Skeletal muscle satellite cell (primary cell): Measurements from ENCODE around the gene WLS.

ENCODE experiments used
- H3K27me3 ChIP-seq: 2 replicates; pipeline ENCODE4 v1.7.0; 2013; ENCODE audit warnings: low read length; ENCODE audit not compliant: control insufficient read depth, insufficient read depth
- H3K36me3 ChIP-seq: 2 replicates; pipeline ENCODE4 v1.7.0; 2013; ENCODE audit warnings: mild to moderate bottlenecking, control low read depth, low read length; ENCODE audit not compliant: insufficient read depth
- H3K4me1 ChIP-seq: 2 replicates; pipeline ENCODE4 v1.7.0; 2013; ENCODE audit warnings: low read length; ENCODE audit not compliant: control insufficient read depth, insufficient read depth
- H3K4me2 ChIP-seq: 2 replicates; pipeline ENCODE4 v1.7.0; 2013; ENCODE audit warnings: mild to moderate bottlenecking, low read length
- H3K4me3 ChIP-seq: 2 replicates; pipeline ENCODE4 v1.7.0; 2013; ENCODE audit warnings: low read length
- H3K9ac ChIP-seq: 2 replicates; pipeline ENCODE4 v1.7.0; 2013; ENCODE audit warnings: mild to moderate bottlenecking, low read depth, low read length, moderate library complexity
- H3K9me3 ChIP-seq: replicated peaks from 2 replicates; pipeline ENCODE4 v1.7.0; 2013; ENCODE audit warnings: mild to moderate bottlenecking, control low read depth, low read length

The WLS gene

DNA sequence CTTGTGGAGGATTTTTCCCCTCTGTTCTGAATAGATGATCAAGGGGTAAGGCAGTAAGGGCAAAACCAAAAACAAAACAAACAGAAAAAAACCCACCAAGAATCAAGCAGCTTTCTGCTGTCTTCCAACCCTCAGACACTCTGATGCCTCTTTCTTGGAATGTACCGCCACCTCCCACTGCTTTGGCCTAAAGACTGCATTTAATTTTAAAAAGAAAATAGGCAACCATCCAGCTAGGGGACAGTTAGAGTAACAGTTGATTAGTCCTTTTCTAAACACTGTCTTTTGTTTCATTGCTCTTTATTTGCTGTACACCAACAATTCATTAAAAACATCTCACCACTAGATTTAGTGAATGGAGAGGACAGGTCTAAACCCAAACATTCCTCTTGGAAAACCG, 21.5 kb downstream of the WLS start:
- H3K4me3 ChIP-seq, result no peak overlapping the region
- no peaks in the 10 kb centered on the region for H3K9me3 ChIP-seq
- no peaks in the 10 kb centered on the region for H3K36me3 ChIP-seq
- H3K4me1 ChIP-seq, result peaks cover 53% of the 10 kb centered on the region
- H3K27me3 ChIP-seq, result no peaks in the 10 kb centered on the region
- no peak overlapping the region for H3K9ac ChIP-seq
- H3K4me2 ChIP-seq, result no peak overlapping the region

DNA sequence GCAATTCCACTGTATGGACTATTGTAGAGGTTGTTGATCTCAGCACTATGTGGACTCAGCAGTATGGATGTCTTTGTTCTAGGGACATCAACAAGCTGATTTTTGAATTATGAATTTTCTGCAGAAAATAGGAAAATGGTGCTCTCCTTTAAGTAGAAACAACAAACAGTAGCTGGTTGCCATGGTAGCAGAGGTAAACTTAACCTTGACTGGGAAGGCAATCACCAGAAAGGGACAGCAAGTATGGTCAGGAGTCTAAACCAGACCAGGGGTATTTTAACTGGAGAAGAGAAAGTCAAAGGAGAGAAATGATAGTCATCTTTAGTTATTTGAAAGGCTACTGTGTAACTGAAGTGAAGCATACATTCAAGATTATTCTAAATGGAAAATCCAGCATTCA, 22.3 kb downstream of the WLS start:
- H3K9ac ChIP-seq, result no peak overlapping the region
- H3K4me1 ChIP-seq, result peaks cover 58% of the 10 kb centered on the region
- H3K9me3 ChIP-seq, result no peaks in the 10 kb centered on the region
- H3K4me2 ChIP-seq, result no peak overlapping the region
- H3K4me3 ChIP-seq, result no peak overlapping the region
- H3K36me3 ChIP-seq, result no peaks in the 10 kb centered on the region
- H3K27me3 ChIP-seq, result no peaks in the 10 kb centered on the region

DNA sequence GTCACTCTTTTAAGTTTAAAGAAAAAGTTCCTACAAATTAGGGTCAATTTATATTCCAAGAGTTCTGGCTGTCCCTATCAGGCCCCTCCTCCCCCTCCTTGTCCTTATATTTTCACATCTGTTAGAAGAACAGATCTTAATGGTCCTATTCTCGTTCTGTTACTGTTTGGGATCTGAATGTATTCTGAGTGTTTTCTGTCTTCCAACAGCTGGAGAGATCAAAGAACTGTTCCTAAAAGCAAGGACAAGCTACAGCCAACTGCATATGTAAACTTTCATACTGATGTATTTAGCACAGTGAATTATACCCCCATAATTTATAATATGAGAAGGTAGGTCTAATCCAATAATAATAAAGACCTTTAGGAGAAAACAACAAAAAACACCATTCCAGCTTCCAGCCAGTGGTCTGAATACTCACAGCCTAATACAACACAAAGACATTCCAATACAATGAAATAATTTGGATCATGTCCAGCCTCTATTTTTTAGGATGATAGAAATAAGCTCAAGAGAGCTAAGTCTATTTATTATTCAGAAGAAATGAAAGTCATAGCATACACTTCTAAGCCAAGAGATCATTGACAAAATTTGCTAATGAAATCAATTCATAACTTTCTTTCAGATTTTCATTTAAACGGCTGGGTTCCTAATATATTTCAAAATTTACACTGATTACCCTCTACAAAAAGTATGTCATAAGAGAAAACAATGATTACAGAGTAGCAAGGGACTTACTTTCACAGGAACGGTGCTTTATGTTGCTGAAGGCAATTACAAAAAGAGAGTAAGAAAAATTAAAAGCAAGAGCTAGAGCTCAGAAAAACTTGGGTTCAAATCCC, 25.3 kb downstream of the WLS start:
- Histone ChIP-seq H3K9me3 (no peaks in the 10 kb centered on the region), H3K4me1 (peaks cover 53% of the 10 kb centered on the region), H3K27me3 (no peaks in the 10 kb centered on the region), H3K4me3 (peak overlapping the region; percentile 8), H3K36me3 (no peaks in the 10 kb centered on the region), H3K4me2 (peak overlapping the region; percentile 45), H3K9ac (no peak overlapping the region)

DNA sequence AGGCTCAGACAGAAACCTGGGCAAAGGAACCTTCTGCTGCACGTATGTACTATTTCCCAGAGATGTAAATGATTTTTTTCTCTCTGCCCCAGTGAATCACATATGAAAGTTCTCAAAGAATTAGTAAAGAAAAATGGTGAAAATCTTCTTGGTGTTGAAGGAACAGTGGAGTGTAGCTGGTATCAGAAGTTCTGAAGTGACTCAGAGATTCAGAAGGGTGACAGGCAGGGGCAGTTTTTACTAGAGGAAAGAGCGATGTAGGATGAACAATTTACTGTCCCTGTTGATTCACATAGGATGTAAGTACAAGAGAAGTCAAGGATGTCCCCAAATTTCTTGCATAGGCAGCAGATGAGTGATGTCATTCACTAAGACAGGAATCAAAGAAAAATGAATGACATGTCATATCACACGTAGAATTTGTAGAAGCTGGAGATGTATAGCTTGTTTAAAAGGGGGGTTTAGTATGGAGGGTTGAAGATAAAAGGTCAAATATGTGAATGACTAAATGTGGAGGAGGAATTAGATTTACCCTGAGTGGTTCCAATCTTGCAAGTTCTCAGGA, 26.4 kb downstream of the WLS start:
- H3K27me3 ChIP-seq, result no peaks in the 10 kb centered on the region
- H3K9ac ChIP-seq, result no peak overlapping the region
- no peak overlapping the region for H3K4me2 ChIP-seq
- H3K36me3 ChIP-seq, result no peaks in the 10 kb centered on the region
- no peaks in the 10 kb centered on the region for H3K9me3 ChIP-seq
- H3K4me3 ChIP-seq, result no peak overlapping the region
- peaks cover 65% of the 10 kb centered on the region for H3K4me1 ChIP-seq

DNA sequence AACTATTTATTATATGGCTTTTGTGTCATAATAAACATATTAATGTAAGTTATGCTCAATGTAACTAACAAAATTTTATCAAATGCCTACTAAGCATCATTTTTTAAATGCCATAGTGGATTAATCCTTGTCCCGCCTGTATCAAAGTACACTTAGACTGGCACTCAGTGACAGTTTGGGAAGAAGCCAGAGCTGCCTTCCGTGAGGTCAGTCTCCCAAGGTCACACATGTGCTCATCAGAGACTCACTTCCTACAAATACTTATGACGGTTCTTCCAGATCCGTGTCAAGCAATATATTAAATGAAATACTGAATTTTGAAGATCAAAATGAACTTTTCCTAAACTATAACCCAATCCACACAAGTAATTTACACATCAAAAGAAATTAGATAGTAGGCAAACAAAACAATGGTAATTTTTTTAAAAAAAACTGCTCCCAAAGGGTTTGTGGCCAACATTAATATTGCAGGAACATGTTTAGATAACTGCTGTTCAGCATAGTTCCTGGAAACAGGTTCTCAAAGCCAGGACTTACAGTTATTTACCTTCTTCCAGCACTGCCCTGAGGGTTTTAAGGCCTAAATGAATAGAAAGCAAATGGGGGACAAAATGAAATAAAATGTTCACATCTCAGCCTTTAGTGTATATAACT, 27.2 kb downstream of the WLS start:
- no peak overlapping the region for H3K4me2 ChIP-seq
- H3K4me3 ChIP-seq, result no peak overlapping the region
- H3K4me1 ChIP-seq, result peaks cover 65% of the 10 kb centered on the region
- H3K27me3 ChIP-seq, result no peaks in the 10 kb centered on the region
- no peak overlapping the region for H3K9ac ChIP-seq
- no peaks in the 10 kb centered on the region for H3K36me3 ChIP-seq
- H3K9me3 ChIP-seq, result no peaks in the 10 kb centered on the region

DNA sequence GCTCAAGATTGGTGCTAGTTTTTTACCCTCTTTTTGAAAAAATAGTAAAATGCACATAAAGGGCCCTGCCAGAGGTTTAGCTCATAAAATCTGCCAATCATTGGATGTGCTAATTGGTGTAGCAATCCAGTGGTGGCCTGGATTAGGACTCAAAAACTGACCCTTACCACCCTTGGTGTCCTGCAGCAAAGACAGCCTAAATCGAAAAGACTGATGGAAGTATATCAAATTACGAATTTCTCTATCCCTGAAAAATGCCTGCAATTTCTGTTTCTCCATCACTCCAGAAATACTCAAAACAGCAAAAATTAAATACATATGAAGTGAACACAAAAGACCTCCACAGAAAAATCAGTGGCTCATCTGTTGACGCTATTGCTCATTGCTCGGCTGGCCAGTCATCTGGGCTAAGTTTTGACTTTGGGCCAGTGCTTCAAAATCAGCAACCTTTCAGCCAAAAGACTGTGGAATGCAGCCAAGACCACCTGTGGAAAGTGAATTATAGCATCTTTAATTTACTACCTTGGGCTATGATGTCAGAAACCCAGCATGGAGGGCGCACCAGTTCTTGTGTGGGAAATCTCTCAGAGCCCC, 30.0 kb downstream of the WLS start:
- Histone ChIP-seq H3K9me3 (no peaks in the 10 kb centered on the region), H3K36me3 (no peaks in the 10 kb centered on the region), H3K9ac (no peak overlapping the region), H3K4me2 (peak overlapping the region; percentile 36), H3K4me3 (no peak overlapping the region), H3K27me3 (no peaks in the 10 kb centered on the region), H3K4me1 (peaks cover 74% of the 10 kb centered on the region)

DNA sequence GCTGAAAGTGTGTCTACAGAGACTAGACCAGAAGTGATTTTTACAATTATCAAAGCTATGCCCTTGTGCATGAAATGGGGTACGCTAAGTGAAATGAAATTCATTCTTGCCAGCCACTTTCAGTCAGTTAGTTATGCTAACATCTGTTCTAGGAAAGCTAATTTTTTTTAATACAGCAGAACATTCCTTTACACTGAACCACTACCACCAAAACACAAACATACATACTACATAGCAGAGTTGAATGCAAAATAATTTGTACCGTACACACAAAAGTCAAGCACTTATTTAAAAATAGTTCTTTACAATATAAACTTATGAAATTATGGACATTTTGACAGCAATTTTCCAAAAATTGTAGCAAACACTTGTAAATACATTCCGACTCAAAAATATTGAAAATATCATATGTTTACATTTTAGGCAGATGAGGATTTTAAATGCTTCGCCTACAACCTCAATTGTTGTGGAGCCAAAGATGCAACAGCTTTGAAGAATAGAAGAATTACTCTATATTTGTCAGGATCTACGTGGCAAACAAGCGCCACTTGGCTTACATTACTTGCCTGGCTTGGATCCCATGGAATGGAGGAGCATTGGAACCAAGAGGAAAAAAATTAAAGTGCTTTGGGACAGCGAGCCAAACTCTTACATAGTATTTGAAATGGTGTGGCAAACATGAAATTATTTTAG, 30.6 kb downstream of the WLS start:
- Histone ChIP-seq H3K4me1 (peaks cover 74% of the 10 kb centered on the region), H3K27me3 (no peaks in the 10 kb centered on the region), H3K9ac (no peak overlapping the region), H3K4me3 (no peak overlapping the region), H3K36me3 (no peaks in the 10 kb centered on the region), H3K4me2 (peak overlapping the region; percentile 36), H3K9me3 (no peaks in the 10 kb centered on the region)

DNA sequence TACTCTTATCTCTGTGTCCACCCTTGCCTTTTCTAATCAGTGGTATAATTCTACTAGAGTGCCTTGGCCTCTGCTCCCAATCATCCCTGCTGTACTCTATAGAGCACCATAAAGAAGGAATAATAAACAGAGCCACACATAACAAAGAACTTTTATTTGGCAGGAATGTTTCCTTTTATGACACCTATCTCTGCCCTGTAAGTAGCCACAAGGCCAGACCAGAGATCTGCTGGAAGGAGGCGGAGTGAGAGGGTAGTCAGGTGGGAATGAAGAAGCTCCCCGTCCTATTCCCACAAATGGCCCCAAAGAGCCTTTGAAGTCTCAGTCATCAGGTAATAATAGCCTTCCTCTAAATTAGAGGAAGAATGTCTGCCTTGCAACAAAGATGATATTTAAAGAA, 32.7 kb downstream of the WLS start:
- H3K36me3 ChIP-seq, result no peaks in the 10 kb centered on the region
- H3K9me3 ChIP-seq, result no peaks in the 10 kb centered on the region
- H3K27me3 ChIP-seq, result no peaks in the 10 kb centered on the region
- peaks cover 57% of the 10 kb centered on the region for H3K4me1 ChIP-seq
- no peak overlapping the region for H3K9ac ChIP-seq
- no peak overlapping the region for H3K4me3 ChIP-seq
- no peak overlapping the region for H3K4me2 ChIP-seq

DNA sequence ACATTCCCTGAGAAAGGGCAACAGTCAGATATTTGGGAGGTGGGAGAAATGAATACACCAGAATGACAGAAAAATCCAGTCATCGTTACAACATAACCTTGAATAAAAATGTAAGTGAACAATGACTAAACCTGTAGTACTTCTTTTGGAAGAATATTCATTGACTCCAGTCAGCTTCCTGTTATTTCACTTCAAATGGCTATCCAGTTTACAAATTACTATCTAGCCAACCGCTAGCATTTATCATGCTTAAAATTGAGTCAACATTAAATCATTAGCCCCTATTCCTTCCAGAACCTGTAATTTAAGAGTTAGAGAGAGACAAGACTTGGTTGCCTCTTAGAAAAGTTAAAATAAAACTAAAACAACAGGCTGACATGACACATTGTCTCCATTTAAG, 33.6 kb downstream of the WLS start:
- peak overlapping the region; percentile 19 for H3K4me2 ChIP-seq
- no peak overlapping the region for H3K4me3 ChIP-seq
- no peak overlapping the region for H3K9ac ChIP-seq
- no peaks in the 10 kb centered on the region for H3K36me3 ChIP-seq
- H3K27me3 ChIP-seq, result no peaks in the 10 kb centered on the region
- H3K4me1 ChIP-seq, result peaks cover 57% of the 10 kb centered on the region
- H3K9me3 ChIP-seq, result no peaks in the 10 kb centered on the region

DNA sequence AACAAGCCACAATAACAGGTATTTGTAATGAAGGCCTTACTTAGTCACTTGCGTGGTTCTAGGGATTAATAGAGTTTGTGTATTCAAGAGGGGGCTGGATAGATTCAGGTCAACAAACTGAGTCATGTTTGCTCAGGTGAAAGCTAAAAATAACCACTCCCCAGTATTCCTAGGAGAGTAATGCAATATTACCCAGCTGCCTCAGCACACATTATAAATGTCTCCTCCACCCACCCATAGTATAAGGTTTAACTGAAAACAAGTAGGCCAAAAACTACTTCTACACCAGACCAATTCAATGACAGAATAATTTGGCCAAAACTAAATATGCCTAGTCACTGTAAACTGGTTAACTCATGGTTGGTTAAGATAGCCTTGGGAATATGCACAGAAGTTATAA, 34.4 kb downstream of the WLS start:
- H3K4me2 ChIP-seq, result no peak overlapping the region
- no peaks in the 10 kb centered on the region for H3K9me3 ChIP-seq
- no peaks in the 10 kb centered on the region for H3K27me3 ChIP-seq
- H3K36me3 ChIP-seq, result no peaks in the 10 kb centered on the region
- peaks cover 57% of the 10 kb centered on the region for H3K4me1 ChIP-seq
- H3K4me3 ChIP-seq, result no peak overlapping the region
- no peak overlapping the region for H3K9ac ChIP-seq

DNA sequence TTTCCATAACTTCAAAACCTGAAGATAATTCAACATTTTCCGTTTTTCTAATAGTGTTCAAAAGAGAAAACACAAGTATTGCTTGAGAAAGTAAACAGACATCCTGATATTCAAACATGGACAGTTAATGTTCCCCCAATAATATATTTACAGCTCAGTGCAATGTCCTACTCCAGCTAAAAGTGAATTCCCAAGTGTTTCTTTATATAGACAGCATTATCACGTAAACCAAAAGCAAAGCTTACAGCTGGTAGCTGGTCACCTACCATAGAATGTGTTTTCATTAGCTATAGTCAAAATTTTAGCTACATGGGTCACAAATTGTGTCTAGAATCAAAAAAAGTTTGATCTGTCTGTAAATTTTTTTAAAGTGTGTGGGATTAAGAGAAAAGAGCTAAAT, 34.9 kb downstream of the WLS start:
- no peak overlapping the region for H3K9ac ChIP-seq
- no peaks in the 10 kb centered on the region for H3K27me3 ChIP-seq
- peaks cover 54% of the 10 kb centered on the region for H3K4me1 ChIP-seq
- H3K4me2 ChIP-seq, result no peak overlapping the region
- no peaks in the 10 kb centered on the region for H3K9me3 ChIP-seq
- no peaks in the 10 kb centered on the region for H3K36me3 ChIP-seq
- no peak overlapping the region for H3K4me3 ChIP-seq
